K562 (cell line): Measurements from ENCODE around the gene KIF6. TPM values are rescaled to one million over a fixed set of nuclear protein-coding genes. Genes with fewer than 3 reads are reported as not detected.

Source experiments
- CEBPG ChIP-seq, 3 experiments: fragments of 200-800 bp in 1 of 3; sonication (Bioruptor generic) in 1 of 3; sonication (generic) in 1 of 3; formaldehyde crosslinking in 1 of 3; IDR thresholded peaks in 2 of 3; conservative IDR thresholded peaks in 1 of 3; 2 replicates each; pipeline versions ENCODE4 v1.6.1 to v1.8.0; 2016 to 2022; ENCODE audit warnings: missing compliant biosample characterization in 2 of 3, missing genetic modification characterization in 2 of 3, mild to moderate bottlenecking in 1 of 3, missing genetic modification reagents in 1 of 3
- YBX1 ChIP-seq: fragments of 450-650 bp; IDR thresholded peaks from 2 replicates; pipeline ENCODE4 v1.7.1; 2016; ENCODE audit warnings: mild to moderate bottlenecking
- ZBTB12 ChIP-seq: fragments of 250-450 bp; sonication (Bioruptor Pico); IDR thresholded peaks from 2 replicates; pipeline ENCODE4 v1.4.0; 2020
- polyA plus RNA-seq, 8 experiments: library from polyadenylated mRNA; depleted of rRNA in 4 of 8; stranded (reverse) in 5 of 8; unstranded in 3 of 8; fragments of >200 nt; fragmentation: Nextera tagmentation in 2 of 8; fragmentation: Illumina TruSeq in 1 of 8; extraction: Ambion mirVana in 2 of 8; extraction: Trizol in 1 of 8; gene quantifications; 2 replicates each; pipeline versions ENCODE4 v1.2.1 to v1.2.3, GENCODE V29; 2011 to 2014; ENCODE audit warnings: inconsistent platforms in 1 of 8, missing spikeins in 1 of 8
- total RNA-seq, 7 experiments: library from RNA; depleted of rRNA in 6 of 7; stranded (reverse); fragments of >200 nt in 6 of 7; fragmentation: Illumina TruSeq in 2 of 7; extraction: Trizol in 2 of 7; gene quantifications; 2 replicates each; pipeline versions ENCODE4 v1.2.1 to v1.2.3, GENCODE V29; 2011 to 2021; ENCODE audit warnings: low replicate concordance in 1 of 7
- TF ChIP-seq, protein P1 (sequence below): fragments of 250-450 bp; sonication (Bioruptor Pico); IDR thresholded peaks from 2 replicates; pipeline ENCODE4 v1.4.0; 2020

The KIF6 gene
- total and polyA plus RNA-seq, 9 of the 15 experiments (the other 6 are each of a cell fraction or from before 2014, with no cell fraction given) = not detected

- TF ChIP-seq, protein P1, sequence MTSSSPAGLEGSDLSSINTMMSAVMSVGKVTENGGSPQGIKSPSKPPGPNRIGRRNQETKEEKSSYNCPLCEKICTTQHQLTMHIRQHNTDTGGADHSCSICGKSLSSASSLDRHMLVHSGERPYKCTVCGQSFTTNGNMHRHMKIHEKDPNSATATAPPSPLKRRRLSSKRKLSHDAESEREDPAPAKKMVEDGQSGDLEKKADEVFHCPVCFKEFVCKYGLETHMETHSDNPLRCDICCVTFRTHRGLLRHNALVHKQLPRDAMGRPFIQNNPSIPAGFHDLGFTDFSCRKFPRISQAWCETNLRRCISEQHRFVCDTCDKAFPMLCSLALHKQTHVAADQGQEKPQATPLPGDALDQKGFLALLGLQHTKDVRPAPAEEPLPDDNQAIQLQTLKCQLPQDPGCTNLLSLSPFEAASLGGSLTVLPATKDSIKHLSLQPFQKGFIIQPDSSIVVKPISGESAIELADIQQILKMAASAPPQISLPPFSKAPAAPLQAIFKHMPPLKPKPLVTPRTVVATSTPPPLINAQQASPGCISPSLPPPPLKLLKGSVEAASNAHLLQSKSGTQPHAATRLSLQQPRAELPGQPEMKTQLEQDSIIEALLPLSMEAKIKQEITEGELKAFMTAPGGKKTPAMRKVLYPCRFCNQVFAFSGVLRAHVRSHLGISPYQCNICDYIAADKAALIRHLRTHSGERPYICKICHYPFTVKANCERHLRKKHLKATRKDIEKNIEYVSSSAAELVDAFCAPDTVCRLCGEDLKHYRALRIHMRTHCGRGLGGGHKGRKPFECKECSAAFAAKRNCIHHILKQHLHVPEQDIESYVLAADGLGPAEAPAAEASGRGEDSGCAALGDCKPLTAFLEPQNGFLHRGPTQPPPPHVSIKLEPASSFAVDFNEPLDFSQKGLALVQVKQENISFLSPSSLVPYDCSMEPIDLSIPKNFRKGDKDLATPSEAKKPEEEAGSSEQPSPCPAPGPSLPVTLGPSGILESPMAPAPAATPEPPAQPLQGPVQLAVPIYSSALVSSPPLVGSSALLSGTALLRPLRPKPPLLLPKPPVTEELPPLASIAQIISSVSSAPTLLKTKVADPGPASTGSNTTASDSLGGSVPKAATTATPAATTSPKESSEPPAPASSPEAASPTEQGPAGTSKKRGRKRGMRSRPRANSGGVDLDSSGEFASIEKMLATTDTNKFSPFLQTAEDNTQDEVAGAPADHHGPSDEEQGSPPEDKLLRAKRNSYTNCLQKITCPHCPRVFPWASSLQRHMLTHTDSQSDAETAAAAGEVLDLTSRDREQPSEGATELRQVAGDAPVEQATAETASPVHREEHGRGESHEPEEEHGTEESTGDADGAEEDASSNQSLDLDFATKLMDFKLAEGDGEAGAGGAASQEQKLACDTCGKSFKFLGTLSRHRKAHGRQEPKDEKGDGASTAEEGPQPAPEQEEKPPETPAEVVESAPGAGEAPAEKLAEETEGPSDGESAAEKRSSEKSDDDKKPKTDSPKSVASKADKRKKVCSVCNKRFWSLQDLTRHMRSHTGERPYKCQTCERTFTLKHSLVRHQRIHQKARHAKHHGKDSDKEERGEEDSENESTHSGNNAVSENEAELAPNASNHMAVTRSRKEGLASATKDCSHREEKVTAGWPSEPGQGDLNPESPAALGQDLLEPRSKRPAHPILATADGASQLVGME (CRISPR knock-in tag) = no peak
- TF ChIP-seq CEBPG (CRISPR knock-in tag; IDR thresholded peaks at IDR 0.05) = no peak
- no peak for TF ChIP-seq CEBPG (tag; conservative IDR thresholded peaks at IDR 0.05 in 1 of 2, IDR thresholded peaks at IDR 0.05 in 1 of 2)
- no peak for TF ChIP-seq YBX1
- no peak for TF ChIP-seq ZBTB12 (CRISPR knock-in tag)
Measured at GRCh38 chr6:39445667-39446066, 279.5 kb downstream of the KIF6 start (continued).
